HepG2 (cell line): ENCODE measurements around the gene PLVAP. TPM values are rescaled to one million over a fixed set of nuclear protein-coding genes. Genes with fewer than 3 reads are reported as not detected.

Source experiments
- ESRRA ChIP-seq: sonication (generic); formaldehyde crosslinking; IDR thresholded peaks from 2 replicates; pipeline ENCODE4 v1.5.1; 2020; ENCODE audit warnings: mild to moderate bottlenecking, low read depth, missing genetic modification reagents
- FOXA3 ChIP-seq: IDR thresholded peaks from 2 replicates; pipeline ENCODE4 v1.6.1; 2016; ENCODE audit warnings: missing genetic modification reagents, missing compliant biosample characterization
- HDAC1 ChIP-seq: sonication (generic); formaldehyde crosslinking; IDR thresholded peaks from 2 replicates; pipeline ENCODE4 v1.5.1; 2020; ENCODE audit warnings: mild to moderate bottlenecking, missing genetic modification reagents
- HNRNPLL ChIP-seq: fragments of 200-400 bp; formaldehyde crosslinking; IDR thresholded peaks from 2 replicates; pipeline ENCODE4 v1.6.1; 2017; ENCODE audit warnings: mild to moderate bottlenecking, low read depth, low read length; ENCODE audit not compliant: poor library complexity, severe bottlenecking
- JUND ChIP-seq: sonication (generic); formaldehyde crosslinking; IDR thresholded peaks from 2 replicates; pipeline ENCODE4 v1.8.0; 2022; ENCODE audit warnings: mild to moderate bottlenecking, missing genetic modification reagents
- MED13 ChIP-seq: sonication (generic); formaldehyde crosslinking; IDR thresholded peaks from 2 replicates; pipeline ENCODE4 v1.5.0; 2020; ENCODE audit warnings: missing genetic modification reagents
- RAD21 ChIP-seq: fragments of 450-650 bp; formaldehyde crosslinking; IDR thresholded peaks from 2 replicates; pipeline ENCODE4 v1.5.0; 2020; ENCODE audit warnings: mild to moderate bottlenecking
- RBM39 ChIP-seq: fragments of 200-400 bp; formaldehyde crosslinking; IDR thresholded peaks from one replicate; pipeline ENCODE4 v1.6.1; 2018; ENCODE audit warnings: antibody characterized with exemption, mild to moderate bottlenecking, low read depth, low read length; ENCODE audit not compliant: poor library complexity, severe bottlenecking
- RCOR2 ChIP-seq: IDR thresholded peaks from 2 replicates; pipeline ENCODE4 v1.6.1; 2016; ENCODE audit warnings: missing biosample characterization, missing genetic modification reagents
- RORA ChIP-seq: sonication (generic); formaldehyde crosslinking; IDR thresholded peaks from 2 replicates; pipeline ENCODE4 v1.5.0; 2020; ENCODE audit warnings: mild to moderate bottlenecking, missing genetic modification reagents, moderate library complexity
- SNRNP70 ChIP-seq: fragments of 200-400 bp; formaldehyde crosslinking; IDR thresholded peaks from 2 replicates; pipeline ENCODE4 v1.6.1; 2017; ENCODE audit warnings: mild to moderate bottlenecking, low read depth, low read length, moderate library complexity
- SOX6 ChIP-seq, 2 experiments: fragments of 450-650 bp in 1 of 2; sonication (generic) in 1 of 2; formaldehyde crosslinking in 1 of 2; IDR thresholded peaks; 2 replicates each; pipeline versions ENCODE4 v1.4.0 to v1.6.1; 2017 to 2020; ENCODE audit warnings: antibody characterized with exemption in 1 of 2, mild to moderate bottlenecking in 1 of 2, missing genetic modification reagents in 1 of 2
- SRSF1 ChIP-seq: fragments of 200-400 bp; formaldehyde crosslinking; optimal IDR thresholded peaks from 2 replicates; pipeline ENCODE3; 2017; ENCODE audit warnings: mild to moderate bottlenecking, low read depth, low read length, moderate library complexity
- TBX2 ChIP-seq: sonication (generic); formaldehyde crosslinking; IDR thresholded peaks from 2 replicates; pipeline ENCODE4 v1.5.0; 2020; ENCODE audit warnings: missing genetic modification reagents, mild to moderate bottlenecking, borderline replicate concordance
- TBX3 ChIP-seq: fragments of 450-650 bp; IDR thresholded peaks from 2 replicates; pipeline ENCODE4 v1.6.1; 2017; ENCODE audit warnings: antibody characterized with exemption, mild to moderate bottlenecking, inconsistent platforms, borderline replicate concordance
- ZNF138 ChIP-seq: sonication (generic); formaldehyde crosslinking; IDR thresholded peaks from 2 replicates; pipeline ENCODE4 v1.5.0; 2020; ENCODE audit warnings: mild to moderate bottlenecking, low read depth, missing genetic modification reagents
- ZNF160 ChIP-seq: sonication (generic); formaldehyde crosslinking; IDR thresholded peaks from 2 replicates; pipeline ENCODE4 v1.8.0; 2022; ENCODE audit warnings: mild to moderate bottlenecking, inconsistent platforms, missing genetic modification reagents
- ZNF335 ChIP-seq: sonication (generic); formaldehyde crosslinking; IDR thresholded peaks from 2 replicates; pipeline ENCODE4 v1.4.0; 2020; ENCODE audit warnings: missing genetic modification reagents
- ZNF33B ChIP-seq: sonication (generic); formaldehyde crosslinking; IDR thresholded peaks from 2 replicates; pipeline ENCODE4 v1.5.1; 2020; ENCODE audit warnings: mild to moderate bottlenecking, missing genetic modification reagents
- ZNF354B ChIP-seq: sonication (generic); formaldehyde crosslinking; IDR thresholded peaks from 2 replicates; pipeline ENCODE4 v1.8.0; 2022; ENCODE audit warnings: mild to moderate bottlenecking, missing genetic modification reagents
- ZNF547 ChIP-seq: sonication (generic); formaldehyde crosslinking; IDR thresholded peaks from 2 replicates; pipeline ENCODE4 v1.5.1; 2020; ENCODE audit warnings: mild to moderate bottlenecking, missing genetic modification reagents
- ZNF761 ChIP-seq: sonication (generic); formaldehyde crosslinking; conservative IDR thresholded peaks from 2 replicates; pipeline ENCODE4 v1.4.0; 2020; ENCODE audit warnings: mild to moderate bottlenecking, missing genetic modification reagents
- ZNF879 ChIP-seq: sonication (generic); formaldehyde crosslinking; IDR thresholded peaks from 2 replicates; pipeline ENCODE4 v1.8.1; 2023; ENCODE audit warnings: missing genetic modification reagents
- ZSCAN12 ChIP-seq: sonication (generic); formaldehyde crosslinking; IDR thresholded peaks from 2 replicates; pipeline ENCODE4 v1.9.0; 2021; ENCODE audit warnings: mild to moderate bottlenecking, missing genetic modification reagents
- polyA plus RNA-seq, 8 experiments: library from polyadenylated mRNA; depleted of rRNA in 3 of 8; stranded (reverse) in 7 of 8; unstranded in 1 of 8; fragments of >200 nt; fragmentation: Illumina TruSeq in 4 of 8; extraction: Trizol in 4 of 8; gene quantifications; 2 replicates each; pipeline versions ENCODE4 v1.2.1 to v1.2.3, GENCODE V29; 2011 to 2016; ENCODE audit warnings: low read depth in 4 of 8, missing spikeins in 1 of 8, mixed read lengths in 1 of 8; ENCODE audit not compliant: insufficient read depth in 1 of 8
- total RNA-seq, 5 experiments: library from RNA; depleted of rRNA; stranded (reverse); fragments of >200 nt; fragmentation: Illumina TruSeq; extraction: Trizol; gene quantifications; 2 replicates each; pipeline ENCODE4 v1.2.3, GENCODE V29; 2016; ENCODE audit warnings: low read depth in 1 of 5
- TF ChIP-seq, protein P1 (sequence below), 2 experiments: sonication (generic) in 1 of 2; formaldehyde crosslinking in 1 of 2; IDR thresholded peaks; 2 replicates each; pipeline versions ENCODE4 v1.4.0 to v1.6.1; 2018 to 2020; ENCODE audit warnings: missing genetic modification reagents in 2 of 2, borderline replicate concordance in 1 of 2, low read depth in 1 of 2, mild to moderate bottlenecking in 1 of 2, missing biosample characterization in 1 of 2
- TF ChIP-seq, protein P2 (sequence below): sonication (generic); formaldehyde crosslinking; IDR thresholded peaks from 2 replicates; pipeline ENCODE4 v1.5.0; 2020; ENCODE audit warnings: missing genetic modification reagents, mild to moderate bottlenecking, borderline replicate concordance
- TF ChIP-seq, protein P3 (sequence below): conservative IDR thresholded peaks from 2 replicates; pipeline ENCODE4 v1.6.1; 2018; ENCODE audit warnings: missing genetic modification reagents

The PLVAP gene
- total and polyA plus RNA-seq, 2 of the 13 experiments (the other 11 are each of a cell fraction or from before 2014, with no cell fraction given) = 0.26 TPM; not detected in 1

- 0 out of 2 replicates have a peak, but pooled peaks have one; percentile 6 for TF ChIP-seq ZNF761 (CRISPR knock-in tag)
- no peak for TF ChIP-seq ZNF138 (CRISPR knock-in tag)
- peak; percentile 32; the same call in 1 of the 2 replicates for TF ChIP-seq TBX2 (CRISPR knock-in tag)
- peak; percentile 63; the same call in 1 of the 2 replicates for TF ChIP-seq ZNF33B (CRISPR knock-in tag)
- TF ChIP-seq HDAC1 (CRISPR knock-in tag) = 0 out of 2 replicates have a peak, but pooled peaks have one; percentile 2
- no peak for TF ChIP-seq ZNF879 (CRISPR knock-in tag)
- TF ChIP-seq FOXA3 (CRISPR knock-in tag) = no peak
- no peak for TF ChIP-seq ESRRA (CRISPR knock-in tag)
- TF ChIP-seq SOX6 (IDR thresholded peaks at IDR 0.05) = no peak
- peak; percentile 15 for TF ChIP-seq SOX6 (CRISPR knock-in tag; IDR thresholded peaks at IDR 0.05)
- TF ChIP-seq JUND (CRISPR knock-in tag) = no peak
- TF ChIP-seq TBX3 = peak; percentile 47; the same call in 1 of the 2 replicates
- TF ChIP-seq, protein P1, sequence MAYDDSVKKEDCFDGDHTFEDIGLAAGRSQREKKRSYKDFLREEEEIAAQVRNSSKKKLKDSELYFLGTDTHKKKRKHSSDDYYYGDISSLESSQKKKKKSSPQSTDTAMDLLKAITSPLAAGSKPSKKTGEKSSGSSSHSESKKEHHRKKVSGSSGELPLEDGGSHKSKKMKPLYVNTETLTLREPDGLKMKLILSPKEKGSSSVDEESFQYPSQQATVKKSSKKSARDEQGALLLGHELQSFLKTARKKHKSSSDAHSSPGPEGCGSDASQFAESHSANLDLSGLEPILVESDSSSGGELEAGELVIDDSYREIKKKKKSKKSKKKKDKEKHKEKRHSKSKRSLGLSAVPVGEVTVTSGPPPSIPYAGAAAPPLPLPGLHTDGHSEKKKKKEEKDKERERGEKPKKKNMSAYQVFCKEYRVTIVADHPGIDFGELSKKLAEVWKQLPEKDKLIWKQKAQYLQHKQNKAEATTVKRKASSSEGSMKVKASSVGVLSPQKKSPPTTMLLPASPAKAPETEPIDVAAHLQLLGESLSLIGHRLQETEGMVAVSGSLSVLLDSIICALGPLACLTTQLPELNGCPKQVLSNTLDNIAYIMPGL (CRISPR knock-in tag; IDR thresholded peaks at IDR 0.05; ENCODE audit: borderline replicate concordance in 1 of 2, low read depth in 1 of 2) = peak in 1 of 2 experiments; percentile 41; a peak in 3 of 4 replicates
- TF ChIP-seq, protein P2, sequence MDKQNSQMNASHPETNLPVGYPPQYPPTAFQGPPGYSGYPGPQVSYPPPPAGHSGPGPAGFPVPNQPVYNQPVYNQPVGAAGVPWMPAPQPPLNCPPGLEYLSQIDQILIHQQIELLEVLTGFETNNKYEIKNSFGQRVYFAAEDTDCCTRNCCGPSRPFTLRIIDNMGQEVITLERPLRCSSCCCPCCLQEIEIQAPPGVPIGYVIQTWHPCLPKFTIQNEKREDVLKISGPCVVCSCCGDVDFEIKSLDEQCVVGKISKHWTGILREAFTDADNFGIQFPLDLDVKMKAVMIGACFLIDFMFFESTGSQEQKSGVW (CRISPR knock-in tag) = no peak
- no peak for TF ChIP-seq SNRNP70
- TF ChIP-seq RBM39 = no peak
- no peak for TF ChIP-seq ZNF547 (CRISPR knock-in tag)
- TF ChIP-seq RCOR2 (CRISPR knock-in tag) = no peak
- TF ChIP-seq ZNF160 (CRISPR knock-in tag) = no peak
- no peak for TF ChIP-seq RAD21
- no peak for TF ChIP-seq RORA (CRISPR knock-in tag)
- TF ChIP-seq SRSF1 = peak; percentile 62
- no peak for TF ChIP-seq ZSCAN12
- TF ChIP-seq ZNF335 = no peak
- TF ChIP-seq MED13 (CRISPR knock-in tag) = 0 out of 2 replicates have a peak, but pooled peaks have one; percentile 72
- TF ChIP-seq, protein P3, sequence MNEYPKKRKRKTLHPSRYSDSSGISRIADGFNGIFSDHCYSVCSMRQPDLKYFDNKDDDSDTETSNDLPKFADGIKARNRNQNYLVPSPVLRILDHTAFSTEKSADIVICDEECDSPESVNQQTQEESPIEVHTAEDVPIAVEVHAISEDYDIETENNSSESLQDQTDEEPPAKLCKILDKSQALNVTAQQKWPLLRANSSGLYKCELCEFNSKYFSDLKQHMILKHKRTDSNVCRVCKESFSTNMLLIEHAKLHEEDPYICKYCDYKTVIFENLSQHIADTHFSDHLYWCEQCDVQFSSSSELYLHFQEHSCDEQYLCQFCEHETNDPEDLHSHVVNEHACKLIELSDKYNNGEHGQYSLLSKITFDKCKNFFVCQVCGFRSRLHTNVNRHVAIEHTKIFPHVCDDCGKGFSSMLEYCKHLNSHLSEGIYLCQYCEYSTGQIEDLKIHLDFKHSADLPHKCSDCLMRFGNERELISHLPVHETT (CRISPR knock-in tag) = 0 out of 2 replicates have a peak, but pooled peaks have one; percentile 31
- peak; percentile 7 for TF ChIP-seq HNRNPLL
- TF ChIP-seq ZNF354B (CRISPR knock-in tag) = no peak
These were observed 67.8 kb downstream of the PLVAP start, which contains the start of gene DDA1 (continued) for GRCh38 chr19:17309198-17309964.
